GM12891 (cell line): ENCODE results near the gene IL1RAP.

Source experiments
- PAX5 ChIP-seq: IDR thresholded peaks from 2 replicates; pipeline ENCODE4 v1.6.1; 2011; ENCODE audit warnings: low read length, moderate library complexity, mild to moderate bottlenecking; ENCODE audit not compliant: insufficient read depth, severe bottlenecking
- POLR2A ChIP-seq: IDR thresholded peaks from 2 replicates; pipeline ENCODE4 v1.6.1; 2011; ENCODE audit warnings: low read depth, low read length, control low read depth
- POLR2AphosphoS5 ChIP-seq: IDR thresholded peaks from 2 replicates; pipeline ENCODE4 v1.6.1; 2011; ENCODE audit warnings: low read depth, low read length, control low read depth
- POU2F2 ChIP-seq: IDR thresholded peaks from 2 replicates; pipeline ENCODE4 v1.6.1; 2011; ENCODE audit warnings: low read depth, mild to moderate bottlenecking, control low read depth, low read length, moderate library complexity
- SPI1 ChIP-seq: IDR thresholded peaks from 2 replicates; pipeline ENCODE4 v1.6.1; 2011; ENCODE audit warnings: low read depth, low read length, control low read depth
- TAF1 ChIP-seq: IDR thresholded peaks from 2 replicates; pipeline ENCODE4 v1.6.1; 2011; ENCODE audit warnings: low read depth, low read length, control low read depth

DNA sequence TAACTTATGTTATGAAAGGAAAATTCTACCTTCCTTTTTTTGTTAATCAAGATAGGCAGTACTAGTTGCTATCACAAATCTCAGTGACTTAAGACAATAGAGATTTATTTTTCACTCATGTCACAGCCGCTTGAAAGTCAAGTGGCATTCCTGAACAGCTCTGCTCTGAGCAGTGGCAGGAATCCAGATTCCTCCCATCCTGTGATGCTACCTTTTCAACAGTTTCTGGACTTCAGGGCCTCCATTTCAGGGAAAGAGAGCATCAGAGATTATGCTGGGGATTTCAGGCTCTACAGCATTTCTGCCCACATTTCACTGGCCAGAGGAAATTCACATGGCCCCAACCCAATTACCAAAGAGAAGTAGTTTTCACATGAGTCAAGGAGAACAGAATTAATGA, 83.4 kb downstream of the IL1RAP start:
- TF ChIP-seq POLR2A (no peak), TAF1 (no peak), SPI1 (no peak), POLR2AphosphoS5 (no peak), PAX5 (no peak), POU2F2 (no peak)
